Nephron (organoid): ENCODE measurements around the gene CHCHD6.

Experiments used
- H3K27ac Mint-ChIP-seq, 3 experiments: 2 replicates each; pipeline ENCODE4 v1.8.0; 2020; ENCODE audit warnings: mixed read lengths in 3 of 3, mild to moderate bottlenecking in 2 of 3, moderate library complexity in 1 of 3
- H3K27me3 Mint-ChIP-seq: 2 replicates; pipeline ENCODE4 v1.8.0; 2021; ENCODE audit warnings: low read depth, mild to moderate bottlenecking, moderate library complexity, mixed read lengths
- H3K36me3 Mint-ChIP-seq: 2 replicates; pipeline ENCODE4 v1.8.0; 2020; ENCODE audit warnings: low read depth, mixed read lengths
- H3K4me1 Mint-ChIP-seq: 2 replicates; pipeline ENCODE4 v1.8.0; 2020; ENCODE audit warnings: mixed read lengths
- H3K4me3 Mint-ChIP-seq, 3 experiments: 2 replicates each; pipeline ENCODE4 v1.8.0; 2020; ENCODE audit warnings: mild to moderate bottlenecking in 3 of 3, mixed read lengths in 3 of 3, moderate library complexity in 2 of 3
- H3K9me3 Mint-ChIP-seq: 2 replicates; pipeline ENCODE4 v1.8.0; 2020; ENCODE audit warnings: mixed read lengths
- CTCF ChIP-seq, 3 experiments: fragments of 200-600 bp; sonication (generic); IDR thresholded peaks; one replicate each; pipeline ENCODE4 v1.5.0; 2021; ENCODE audit warnings: antibody characterized with exemption in 3 of 3; ENCODE audit not compliant: unreplicated experiment in 3 of 3

CHCHD6 gene

GRCh38 chr3:126746395-126747177 lies 42.5 kb downstream of the CHCHD6 start:
- H3K4me1 Mint-ChIP-seq = peaks cover 29% of the 10 kb centered on the region
- H3K27ac Mint-ChIP-seq = no peak overlapping the region
- H3K27me3 Mint-ChIP-seq = peaks cover 7% of the 10 kb centered on the region
- H3K9me3 Mint-ChIP-seq = no peaks in the 10 kb centered on the region
- peak in 1 of 3 experiments; percentile 18 for TF ChIP-seq CTCF (IDR thresholded peaks at IDR 0.05; ENCODE audit: unreplicated experiment in 3 of 3)
- peaks cover 12% of the 10 kb centered on the region for H3K36me3 Mint-ChIP-seq
- H3K4me3 Mint-ChIP-seq = no peak overlapping the region

GRCh38 chr3:126747768-126748167 lies 43.7 kb downstream of the CHCHD6 start:
- TF ChIP-seq CTCF (IDR thresholded peaks at IDR 0.05; ENCODE audit: unreplicated experiment in 3 of 3) = no peak
- H3K36me3 Mint-ChIP-seq = peaks cover 2% of the 10 kb centered on the region
- H3K4me1 Mint-ChIP-seq = peaks cover 41% of the 10 kb centered on the region
- H3K4me3 Mint-ChIP-seq = no peak overlapping the region
- H3K9me3 Mint-ChIP-seq = no peaks in the 10 kb centered on the region
- H3K27ac Mint-ChIP-seq = no peak overlapping the region
- H3K27me3 Mint-ChIP-seq = peaks cover 7% of the 10 kb centered on the region

- TF ChIP-seq CTCF (IDR thresholded peaks at IDR 0.05; ENCODE audit: unreplicated experiment in 3 of 3) = no peak
- Mint-ChIP-seq H3K27ac (no peak overlapping the region), H3K27me3 (peaks cover 7% of the 10 kb centered on the region), H3K9me3 (no peaks in the 10 kb centered on the region), H3K4me1 (peaks cover 46% of the 10 kb centered on the region), H3K36me3 (no peaks in the 10 kb centered on the region), H3K4me3 (no peak overlapping the region)
Observed at GRCh38 chr3:126748701-126749546, 44.9 kb downstream of the CHCHD6 start.

- Mint-ChIP-seq H3K4me3 (no peak overlapping the region), H3K27ac (no peak overlapping the region), H3K9me3 (no peaks in the 10 kb centered on the region), H3K27me3 (peaks cover 7% of the 10 kb centered on the region), H3K4me1 (peaks cover 46% of the 10 kb centered on the region), H3K36me3 (no peaks in the 10 kb centered on the region)
- no peak for TF ChIP-seq CTCF (IDR thresholded peaks at IDR 0.05; ENCODE audit: unreplicated experiment in 3 of 3)
Observed at GRCh38 chr3:126749547-126749875, 45.5 kb downstream of the CHCHD6 start.

- peaks cover 46% of the 10 kb centered on the region for H3K4me1 Mint-ChIP-seq
- no peaks in the 10 kb centered on the region for H3K36me3 Mint-ChIP-seq
- H3K9me3 Mint-ChIP-seq = no peaks in the 10 kb centered on the region
- TF ChIP-seq CTCF (IDR thresholded peaks at IDR 0.05; ENCODE audit: unreplicated experiment in 3 of 3) = no peak
- no peak overlapping the region for H3K27ac Mint-ChIP-seq
- H3K27me3 Mint-ChIP-seq = peaks cover 7% of the 10 kb centered on the region
- H3K4me3 Mint-ChIP-seq = no peak overlapping the region
Observed at GRCh38 chr3:126749931-126750755, 46.1 kb downstream of the CHCHD6 start.
